LNCAP (cell line): Measurements from ENCODE around the gene TTLL6.

Source experiments
- TF ChIP-seq, protein P1 (sequence below): fragments of 450-650 bp; IDR thresholded peaks from 2 replicates; pipeline ENCODE4 v1.5.1; 2017; ENCODE audit warnings: mild to moderate bottlenecking

The TTLL6 gene

GRCh38 chr17:48717367-48718226 lies 99.4 kb downstream of the TTLL6 start:
- TF ChIP-seq, protein P1, sequence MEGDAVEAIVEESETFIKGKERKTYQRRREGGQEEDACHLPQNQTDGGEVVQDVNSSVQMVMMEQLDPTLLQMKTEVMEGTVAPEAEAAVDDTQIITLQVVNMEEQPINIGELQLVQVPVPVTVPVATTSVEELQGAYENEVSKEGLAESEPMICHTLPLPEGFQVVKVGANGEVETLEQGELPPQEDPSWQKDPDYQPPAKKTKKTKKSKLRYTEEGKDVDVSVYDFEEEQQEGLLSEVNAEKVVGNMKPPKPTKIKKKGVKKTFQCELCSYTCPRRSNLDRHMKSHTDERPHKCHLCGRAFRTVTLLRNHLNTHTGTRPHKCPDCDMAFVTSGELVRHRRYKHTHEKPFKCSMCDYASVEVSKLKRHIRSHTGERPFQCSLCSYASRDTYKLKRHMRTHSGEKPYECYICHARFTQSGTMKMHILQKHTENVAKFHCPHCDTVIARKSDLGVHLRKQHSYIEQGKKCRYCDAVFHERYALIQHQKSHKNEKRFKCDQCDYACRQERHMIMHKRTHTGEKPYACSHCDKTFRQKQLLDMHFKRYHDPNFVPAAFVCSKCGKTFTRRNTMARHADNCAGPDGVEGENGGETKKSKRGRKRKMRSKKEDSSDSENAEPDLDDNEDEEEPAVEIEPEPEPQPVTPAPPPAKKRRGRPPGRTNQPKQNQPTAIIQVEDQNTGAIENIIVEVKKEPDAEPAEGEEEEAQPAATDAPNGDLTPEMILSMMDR: no peak

DNA sequence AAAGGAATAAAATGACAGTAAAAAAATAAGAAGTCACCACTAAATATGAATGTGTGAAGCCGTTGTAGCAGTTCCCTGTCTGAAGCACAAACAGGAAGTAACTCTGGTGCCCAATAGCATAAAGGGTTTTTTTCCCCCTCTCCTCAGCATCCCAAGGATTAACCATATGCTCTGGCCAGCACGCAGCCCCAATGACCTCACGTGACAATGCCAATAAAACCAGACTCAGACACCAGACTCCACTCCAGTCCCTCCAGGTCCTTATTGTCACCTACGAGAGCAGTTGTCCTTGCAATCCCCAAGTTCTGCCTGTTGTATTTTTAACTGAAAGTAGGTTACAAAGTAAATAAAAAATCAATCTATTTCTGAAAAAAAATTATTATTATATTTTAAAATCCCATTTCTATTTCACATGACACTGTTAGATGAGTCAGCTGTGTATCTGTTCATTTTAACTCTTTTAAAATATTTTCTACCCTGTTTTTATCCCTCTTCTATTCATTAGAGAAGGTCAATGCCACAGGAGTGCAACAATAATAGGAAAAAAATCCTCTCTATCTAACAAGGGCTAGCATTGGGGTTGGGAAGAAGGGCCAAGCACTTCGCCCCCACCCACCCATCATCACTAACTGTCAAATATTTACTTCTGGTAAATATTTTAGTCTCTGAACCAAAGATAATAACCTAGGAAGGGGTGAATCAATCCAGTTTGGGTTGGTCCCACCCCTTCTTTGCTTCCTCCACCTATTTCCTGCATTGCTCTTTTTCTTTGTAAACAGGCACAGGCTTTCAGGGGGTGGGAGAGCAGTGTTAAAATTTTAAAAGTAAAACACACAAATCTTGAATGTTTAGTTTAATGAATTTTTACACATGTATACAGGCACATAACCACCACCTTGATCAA lies 101.3 kb downstream of the TTLL6 start:
- TF ChIP-seq, protein P1: no peak
